C4-2B (cell line): Measurements from ENCODE around the gene KCNIP1.

Experiments
- CTCF ChIP-seq: fragments of 450-650 bp; conservative IDR thresholded peaks from 2 replicates; pipeline ENCODE4 v1.5.1; 2017; ENCODE audit warnings: mild to moderate bottlenecking
- ZFX ChIP-seq: fragments of 450-650 bp; IDR thresholded peaks from 2 replicates; pipeline ENCODE4 v1.6.1; 2017

- TF ChIP-seq CTCF (no peak), ZFX (no peak)
Measured at GRCh38 chr5:170603109-170603508, 99.3 kb downstream of the KCNIP1 start.
